ENCODE measurements around the gene SREBF2. TPM values are rescaled to one million over a fixed set of nuclear protein-coding genes. Genes with fewer than 3 reads are reported as not detected.

Gene SREBF2
- total and polyA plus RNA-seq, 2 experiments from 2014 or later = 238 to 273 TPM

DNA sequence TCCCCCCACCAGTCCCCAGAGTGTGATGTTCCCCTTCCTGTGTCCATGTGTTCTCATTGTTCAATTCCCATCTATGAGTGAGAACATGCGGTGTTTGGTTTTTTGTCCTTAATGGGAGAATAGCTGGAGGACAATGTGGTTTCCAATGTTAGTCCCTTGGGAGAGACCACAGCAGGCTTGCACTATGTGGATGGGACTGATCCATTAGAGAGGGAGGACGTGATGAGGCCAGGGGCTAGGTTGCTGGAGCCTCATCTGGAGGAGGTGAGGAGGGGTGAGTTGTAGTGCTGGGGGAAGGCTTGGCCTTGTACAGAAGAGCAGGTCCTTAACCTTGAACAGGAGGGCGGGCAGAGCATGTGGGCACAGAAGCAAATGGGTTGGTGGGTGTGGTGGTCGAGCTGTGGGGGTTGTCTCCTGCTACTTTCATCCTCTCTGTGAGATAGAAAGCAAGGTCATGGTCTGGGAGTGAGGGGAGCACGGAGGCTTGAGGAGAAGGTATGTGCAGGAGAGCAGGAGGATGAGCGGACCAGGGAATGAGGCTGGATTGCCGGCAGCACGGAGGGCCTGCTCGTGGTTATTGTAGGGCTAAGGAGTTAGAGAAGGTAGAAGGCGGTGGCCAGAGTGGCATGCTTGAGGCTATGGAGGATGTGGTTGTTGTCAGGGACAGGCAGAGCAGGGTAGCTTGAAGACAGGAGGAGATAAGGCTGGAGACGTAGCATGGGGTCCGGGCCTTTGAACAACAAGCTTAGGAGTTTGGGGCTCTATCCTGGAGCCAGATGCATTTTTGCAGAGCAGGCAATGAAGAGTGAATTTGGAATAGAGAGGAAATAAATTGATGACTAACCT lies 11.2 kb upstream of the SREBF2 start:
- TF ChIP-seq, protein P1, sequence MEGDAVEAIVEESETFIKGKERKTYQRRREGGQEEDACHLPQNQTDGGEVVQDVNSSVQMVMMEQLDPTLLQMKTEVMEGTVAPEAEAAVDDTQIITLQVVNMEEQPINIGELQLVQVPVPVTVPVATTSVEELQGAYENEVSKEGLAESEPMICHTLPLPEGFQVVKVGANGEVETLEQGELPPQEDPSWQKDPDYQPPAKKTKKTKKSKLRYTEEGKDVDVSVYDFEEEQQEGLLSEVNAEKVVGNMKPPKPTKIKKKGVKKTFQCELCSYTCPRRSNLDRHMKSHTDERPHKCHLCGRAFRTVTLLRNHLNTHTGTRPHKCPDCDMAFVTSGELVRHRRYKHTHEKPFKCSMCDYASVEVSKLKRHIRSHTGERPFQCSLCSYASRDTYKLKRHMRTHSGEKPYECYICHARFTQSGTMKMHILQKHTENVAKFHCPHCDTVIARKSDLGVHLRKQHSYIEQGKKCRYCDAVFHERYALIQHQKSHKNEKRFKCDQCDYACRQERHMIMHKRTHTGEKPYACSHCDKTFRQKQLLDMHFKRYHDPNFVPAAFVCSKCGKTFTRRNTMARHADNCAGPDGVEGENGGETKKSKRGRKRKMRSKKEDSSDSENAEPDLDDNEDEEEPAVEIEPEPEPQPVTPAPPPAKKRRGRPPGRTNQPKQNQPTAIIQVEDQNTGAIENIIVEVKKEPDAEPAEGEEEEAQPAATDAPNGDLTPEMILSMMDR (IDR thresholded peaks at IDR 0.05; ENCODE audit: low read depth, low read length) = no peak
- H3K27ac ChIP-seq = no peak overlapping the region

GRCh38 chr22:41822317-41823057 lies 10.4 kb upstream of the SREBF2 start:
- DNase-seq (ENCODE audit: low read depth in 1 of 2, low spot score in 1 of 2) = peak in 1 of 2 donors; percentile 63
- TF ChIP-seq, protein P1 (IDR thresholded peaks at IDR 0.05; ENCODE audit: low read depth, low read length) = peak; percentile 44
- Histone ChIP-seq H3K9me3 (ENCODE audit: low read depth) (no peaks in the 10 kb centered on the region), H3K27ac (no peak overlapping the region), H3K4me1 (ENCODE audit: low read depth) (peaks cover 17% of the 10 kb centered on the region), H3K4me3 (no peak overlapping the region), H3K27me3 (no peaks in the 10 kb centered on the region), H3K36me3 (peaks cover 3% of the 10 kb centered on the region)

More for the DNA sequence above, 11.2 kb upstream of the SREBF2 start:
- Histone ChIP-seq H3K27me3 (no peaks in the 10 kb centered on the region), H3K4me1 (ENCODE audit: low read depth) (peaks cover 14% of the 10 kb centered on the region), H3K4me3 (no peak overlapping the region), H3K9me3 (ENCODE audit: low read depth) (no peaks in the 10 kb centered on the region), H3K36me3 (peaks cover 3% of the 10 kb centered on the region)
- DNase-seq (ENCODE audit: low read depth in 1 of 2, low spot score in 1 of 2) = no peak

GRCh38 chr22:41823797-41824196 lies 9.1 kb upstream of the SREBF2 start:
- Histone ChIP-seq H3K27me3 (no peaks in the 10 kb centered on the region), H3K9me3 (ENCODE audit: low read depth) (no peaks in the 10 kb centered on the region), H3K4me1 (ENCODE audit: low read depth) (peaks cover 18% of the 10 kb centered on the region), H3K36me3 (peaks cover 3% of the 10 kb centered on the region), H3K27ac (no peak overlapping the region), H3K4me3 (no peak overlapping the region)
- DNase-seq (ENCODE audit: low read depth in 1 of 2, low spot score in 1 of 2) = no peak
- TF ChIP-seq, protein P1 (IDR thresholded peaks at IDR 0.05; ENCODE audit: low read depth, low read length) = no peak

DNA sequence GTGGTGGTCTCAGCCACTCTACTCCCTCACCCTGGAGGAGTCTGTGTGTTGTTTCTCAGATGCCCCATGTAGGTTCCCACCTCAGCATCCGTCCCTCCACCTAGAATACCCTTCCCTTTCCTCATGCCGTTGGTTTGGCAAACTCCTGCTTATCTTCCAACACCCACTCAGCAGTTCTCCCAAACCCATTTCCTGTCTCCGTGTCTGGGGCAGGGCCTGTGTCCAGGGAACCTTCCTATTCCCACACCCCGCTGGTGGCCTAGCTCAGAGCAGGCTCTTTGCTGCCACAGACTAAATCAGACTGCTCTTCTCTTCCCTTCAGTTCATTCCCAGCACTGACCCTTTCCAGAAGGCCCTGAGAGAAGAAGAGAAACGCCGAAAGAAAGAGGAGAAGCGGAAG lies 7.5 kb upstream of the SREBF2 start:
- TF ChIP-seq, protein P1 (IDR thresholded peaks at IDR 0.05; ENCODE audit: low read depth, low read length) = no peak
- peaks cover 25% of the 10 kb centered on the region for H3K4me1 ChIP-seq (ENCODE audit: low read depth)
- peak in 1 of 2 donors; percentile 61 for DNase-seq (ENCODE audit: low read depth in 1 of 2, low spot score in 1 of 2)
- no peak overlapping the region for H3K4me3 ChIP-seq
- H3K27ac ChIP-seq = peak overlapping the region; percentile 80
- no peaks in the 10 kb centered on the region for H3K27me3 ChIP-seq
- H3K9me3 ChIP-seq (ENCODE audit: low read depth) = no peaks in the 10 kb centered on the region
- H3K36me3 ChIP-seq = peaks cover 3% of the 10 kb centered on the region

GRCh38 chr22:41826021-41826420 lies 6.9 kb upstream of the SREBF2 start:
- H3K4me1 ChIP-seq (ENCODE audit: low read depth) = peaks cover 25% of the 10 kb centered on the region
- no peak for DNase-seq (ENCODE audit: low read depth in 1 of 2, low spot score in 1 of 2)
- no peak overlapping the region for H3K4me3 ChIP-seq
- peaks cover 3% of the 10 kb centered on the region for H3K36me3 ChIP-seq
- TF ChIP-seq, protein P1 (IDR thresholded peaks at IDR 0.05; ENCODE audit: low read depth, low read length) = no peak
- no peaks in the 10 kb centered on the region for H3K27me3 ChIP-seq
- peak overlapping the region; percentile 80 for H3K27ac ChIP-seq
- no peaks in the 10 kb centered on the region for H3K9me3 ChIP-seq (ENCODE audit: low read depth)

Measured in cardiac muscle cell (in vitro differentiated cells and primary cell).